OCI-LY1 (cell line): ENCODE results near the gene LDLRAD4.
"Not testable (repeated sequence)": the region's sequence is repeated elsewhere in the genome, so short reads cannot be mapped to it uniquely, and the experiment has no call there.

Source experiments
- H2AFZ ChIP-seq: fragments of 200-600 bp; sonication (generic), shearing (Covaris generic); 2 replicates; pipeline ENCODE4 v1.6.0; 2014; ENCODE audit warnings: antibody characterized with exemption, mild to moderate bottlenecking, low read length
- H3F3A ChIP-seq: fragments of 200-600 bp; sonication (generic), shearing (Covaris generic); 2 replicates; pipeline ENCODE4 v1.6.0; 2014; ENCODE audit warnings: mild to moderate bottlenecking, antibody characterized with exemption, low read length, moderate library complexity; ENCODE audit not compliant: insufficient read depth
- H3K27ac ChIP-seq: fragments of 200-600 bp; sonication (generic); 2 replicates; pipeline ENCODE4 v1.5.1; 2014; ENCODE audit warnings: low read length, mixed run types, mild to moderate bottlenecking, low read depth; ENCODE audit not compliant: poor library complexity, severe bottlenecking
- H3K27me3 ChIP-seq: fragments of 200-600 bp; sonication (generic); 2 replicates; pipeline ENCODE4 v1.6.0; 2014; ENCODE audit warnings: antibody characterized with exemption, mild to moderate bottlenecking, low read length, moderate library complexity; ENCODE audit not compliant: insufficient read depth
- H3K36me3 ChIP-seq: fragments of 200-600 bp; sonication (generic); 2 replicates; pipeline ENCODE4 v1.6.1; 2014; ENCODE audit warnings: mild to moderate bottlenecking, antibody characterized with exemption, low read length, moderate library complexity, mixed read lengths; ENCODE audit not compliant: insufficient read depth
- H3K4me1 ChIP-seq: fragments of 200-600 bp; sonication (generic); 2 replicates; pipeline ENCODE4 v1.5.1; 2014; ENCODE audit warnings: mild to moderate bottlenecking, low read length, moderate library complexity; ENCODE audit not compliant: insufficient read depth, severe bottlenecking
- H3K4me2 ChIP-seq: fragments of 200-600 bp; sonication (generic), shearing (Covaris generic); 2 replicates; pipeline ENCODE4 v1.6.1; 2014; ENCODE audit warnings: low read length
- H3K4me3 ChIP-seq: fragments of 200-600 bp; sonication (generic); 2 replicates; pipeline ENCODE4 v1.5.1; 2014; ENCODE audit warnings: low read length, low read depth, mild to moderate bottlenecking, mixed read lengths; ENCODE audit not compliant: poor library complexity, severe bottlenecking
- H3K79me2 ChIP-seq: fragments of 200-600 bp; shearing (Covaris generic); 2 replicates; pipeline ENCODE4 v1.6.1; 2016; ENCODE audit warnings: mixed run types, low read length, mixed read lengths; ENCODE audit not compliant: insufficient read depth
- H3K9ac ChIP-seq: fragments of 200-600 bp; sonication (generic), shearing (Covaris generic); 2 replicates; pipeline ENCODE4 v1.6.1; 2014; ENCODE audit warnings: mild to moderate bottlenecking, low read length, mixed read lengths
- H3K9me2 ChIP-seq: fragments of 200-600 bp; sonication (generic), shearing (Covaris generic); 2 replicates; pipeline ENCODE4 v1.6.1; 2014; ENCODE audit warnings: low read depth, mild to moderate bottlenecking, low read length, mixed read lengths
- H3K9me3 ChIP-seq: fragments of 200-600 bp; shearing (Covaris generic); 2 replicates; pipeline ENCODE4 v1.6.1; 2014; ENCODE audit warnings: low read length, mixed read lengths
- H4K20me1 ChIP-seq: fragments of 200-600 bp; sonication (generic), shearing (Covaris generic); 2 replicates; pipeline ENCODE4 v1.6.0; 2016; ENCODE audit warnings: mild to moderate bottlenecking, low read length; ENCODE audit not compliant: insufficient read depth
- CTCF ChIP-seq: fragments of 200-600 bp; sonication (generic), shearing (Covaris generic); IDR thresholded peaks from 2 replicates; pipeline ENCODE4 v1.5.1; 2017; ENCODE audit warnings: mild to moderate bottlenecking, antibody characterized with exemption, low read length, moderate library complexity, mixed read lengths
- EZH2 ChIP-seq: fragments of 200-600 bp; sonication (generic), shearing (Covaris generic); IDR thresholded peaks from 2 replicates; pipeline ENCODE4 v1.8.0; 2017; ENCODE audit warnings: borderline replicate concordance, mixed run types, mild to moderate bottlenecking, antibody characterized with exemption, low read length, moderate library complexity, mixed read lengths

The LDLRAD4 gene

GRCh38 chr18:13605901-13606300 is 387.3 kb downstream of the LDLRAD4 start:
- peak overlapping the region; percentile 19; the same call in 1 of the 2 replicates for H3K4me2 ChIP-seq
- TF ChIP-seq EZH2 (no peak), CTCF (no peak)
- H3K79me2 ChIP-seq = no peaks in the 10 kb centered on the region
- no peaks in the 10 kb centered on the region for H3K9me2 ChIP-seq
- H3K9me3 ChIP-seq = peaks cover 4% of the 10 kb centered on the region; the same call in 1 of the 2 replicates
- H2AFZ ChIP-seq = no peak overlapping the region
- H3K9ac ChIP-seq = no peak overlapping the region; the same call in 1 of the 2 replicates
- H3K4me3 ChIP-seq = no peak overlapping the region
- no peaks in the 10 kb centered on the region for H3F3A ChIP-seq
- no peaks in the 10 kb centered on the region for H3K36me3 ChIP-seq
- peaks cover 67% of the 10 kb centered on the region for H3K4me1 ChIP-seq
- peak overlapping the region; percentile 57 for H3K27ac ChIP-seq
- H4K20me1 ChIP-seq = no peaks in the 10 kb centered on the region
- no peaks in the 10 kb centered on the region for H3K27me3 ChIP-seq

DNA sequence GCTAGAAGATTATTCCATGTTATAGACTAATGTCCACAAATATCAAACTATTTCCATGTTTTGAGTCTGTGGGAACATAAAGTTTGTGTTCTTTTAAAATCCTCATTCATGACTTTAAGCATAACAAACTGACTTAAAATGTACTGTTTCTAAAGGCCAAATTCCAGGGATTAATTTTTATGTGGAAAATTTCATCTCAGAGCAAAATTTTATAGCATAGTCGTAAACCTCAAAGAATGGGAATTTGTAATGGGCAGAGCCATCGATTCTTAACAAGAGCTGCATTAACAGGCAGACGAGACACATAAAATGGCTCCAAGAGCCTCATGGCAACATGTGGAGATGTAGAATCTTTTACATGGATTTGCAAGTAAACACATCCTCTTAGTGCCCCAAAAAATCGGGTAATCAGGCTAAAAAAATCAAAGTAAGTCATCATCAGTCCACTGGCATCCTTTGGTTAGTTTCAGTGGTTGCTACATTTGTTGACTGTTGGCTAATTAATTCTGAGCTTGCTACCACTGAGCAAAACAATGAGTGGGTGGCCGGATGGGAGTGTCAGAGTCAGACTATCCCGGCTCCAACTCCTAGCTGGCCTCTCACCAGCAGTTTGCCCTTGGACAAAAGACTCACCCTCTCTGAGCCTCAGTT is 388.2 kb downstream of the LDLRAD4 start:
- no peaks in the 10 kb centered on the region for H3K27me3 ChIP-seq
- no peak overlapping the region for H2AFZ ChIP-seq
- H4K20me1 ChIP-seq = no peaks in the 10 kb centered on the region
- no peaks in the 10 kb centered on the region for H3K9me2 ChIP-seq
- peak overlapping the region; percentile 57 for H3K27ac ChIP-seq
- H3K4me3 ChIP-seq = no peak overlapping the region
- no peak overlapping the region for H3K4me2 ChIP-seq
- peaks cover 69% of the 10 kb centered on the region for H3K4me1 ChIP-seq
- no peaks in the 10 kb centered on the region for H3K79me2 ChIP-seq
- H3K9ac ChIP-seq = no peak overlapping the region
- H3F3A ChIP-seq = peaks cover 4% of the 10 kb centered on the region
- TF ChIP-seq CTCF (no peak), EZH2 (no peak)
- no peaks in the 10 kb centered on the region for H3K36me3 ChIP-seq
- H3K9me3 ChIP-seq = peaks cover 3% of the 10 kb centered on the region; the same call in 1 of the 2 replicates

GRCh38 chr18:13608024-13608562 is 389.5 kb downstream of the LDLRAD4 start:
- H2AFZ ChIP-seq, H3F3A ChIP-seq, H4K20me1 ChIP-seq, H3K9me2 ChIP-seq, H3K9me3 ChIP-seq, H3K79me2 ChIP-seq, H3K27me3 ChIP-seq, H3K36me3 ChIP-seq: not testable (repeated sequence)
- H3K9ac ChIP-seq = peak overlapping the region; percentile 49
- peaks cover 73% of the 10 kb centered on the region for H3K4me1 ChIP-seq
- peak overlapping the region; percentile 99 for H3K27ac ChIP-seq
- H3K4me2 ChIP-seq = peak overlapping the region; percentile 62
- H3K4me3 ChIP-seq = peak overlapping the region; percentile 41
